ENCODE results near the gene USF3. TPM values are rescaled to one million over a fixed set of nuclear protein-coding genes. Genes with fewer than 3 reads are reported as not detected.

The USF3 gene
- total RNA-seq, 1 donor from 2014 or later: 18.3 TPM

DNA sequence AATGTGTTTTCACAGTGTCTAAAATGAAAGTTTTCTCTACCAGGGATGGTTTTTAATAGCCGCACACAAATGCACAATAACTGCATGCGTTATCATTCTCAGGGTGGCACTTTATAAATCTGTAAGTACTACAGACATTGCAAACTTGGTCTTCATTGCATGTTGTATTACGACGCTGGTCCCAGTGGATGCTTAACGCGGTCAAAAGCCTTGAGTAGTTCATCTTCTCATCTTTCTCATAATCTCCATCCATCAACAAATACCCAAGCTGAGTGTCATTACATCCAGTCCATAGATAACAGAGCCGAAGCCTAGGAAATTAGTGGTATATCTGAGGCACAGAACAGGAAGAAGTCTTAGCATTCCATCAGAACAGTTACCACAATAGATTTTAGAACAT is 72.6 kb downstream of the USF3 start:
- H3K4me3 Mint-ChIP-seq: no peak overlapping the region
- peaks cover 34% of the 10 kb centered on the region for H3K27me3 Mint-ChIP-seq (ENCODE audit: low read depth)
- no peak overlapping the region for H3K27ac Mint-ChIP-seq (ENCODE audit: unreplicated experiment)
- TF ChIP-seq, protein P1, sequence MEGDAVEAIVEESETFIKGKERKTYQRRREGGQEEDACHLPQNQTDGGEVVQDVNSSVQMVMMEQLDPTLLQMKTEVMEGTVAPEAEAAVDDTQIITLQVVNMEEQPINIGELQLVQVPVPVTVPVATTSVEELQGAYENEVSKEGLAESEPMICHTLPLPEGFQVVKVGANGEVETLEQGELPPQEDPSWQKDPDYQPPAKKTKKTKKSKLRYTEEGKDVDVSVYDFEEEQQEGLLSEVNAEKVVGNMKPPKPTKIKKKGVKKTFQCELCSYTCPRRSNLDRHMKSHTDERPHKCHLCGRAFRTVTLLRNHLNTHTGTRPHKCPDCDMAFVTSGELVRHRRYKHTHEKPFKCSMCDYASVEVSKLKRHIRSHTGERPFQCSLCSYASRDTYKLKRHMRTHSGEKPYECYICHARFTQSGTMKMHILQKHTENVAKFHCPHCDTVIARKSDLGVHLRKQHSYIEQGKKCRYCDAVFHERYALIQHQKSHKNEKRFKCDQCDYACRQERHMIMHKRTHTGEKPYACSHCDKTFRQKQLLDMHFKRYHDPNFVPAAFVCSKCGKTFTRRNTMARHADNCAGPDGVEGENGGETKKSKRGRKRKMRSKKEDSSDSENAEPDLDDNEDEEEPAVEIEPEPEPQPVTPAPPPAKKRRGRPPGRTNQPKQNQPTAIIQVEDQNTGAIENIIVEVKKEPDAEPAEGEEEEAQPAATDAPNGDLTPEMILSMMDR (conservative IDR thresholded peaks at IDR 0.05): no peak
- DNase-seq (ENCODE audit: low read depth, low spot score): no peak
- H3K9me3 Mint-ChIP-seq: no peaks in the 10 kb centered on the region
- H3K4me1 Mint-ChIP-seq: no peaks in the 10 kb centered on the region
- H3K36me3 Mint-ChIP-seq (ENCODE audit: low read depth): no peaks in the 10 kb centered on the region

DNA sequence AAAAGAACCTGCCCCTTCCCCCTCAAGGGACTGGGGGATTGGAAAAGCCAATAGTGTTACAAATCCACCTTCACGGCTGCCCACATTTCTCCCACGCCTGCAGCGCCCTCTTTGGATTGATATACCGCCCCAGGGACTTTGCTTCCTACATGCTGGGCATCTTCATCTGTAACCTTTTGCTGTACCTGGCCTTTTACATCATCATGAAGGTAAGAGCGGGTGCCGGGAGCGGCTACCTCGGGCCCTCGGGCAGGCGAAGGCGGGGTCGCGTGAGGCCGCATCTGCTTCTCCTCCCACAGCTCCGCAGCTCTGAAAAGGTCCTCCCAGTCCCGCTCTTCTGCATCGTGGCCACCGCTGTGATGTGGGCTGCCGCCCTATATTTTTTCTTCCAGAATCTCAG is 73.1 kb downstream of the USF3 start:
- DNase-seq (ENCODE audit: low read depth, low spot score): no peak
- no peaks in the 10 kb centered on the region for H3K36me3 Mint-ChIP-seq (ENCODE audit: low read depth)

DNA sequence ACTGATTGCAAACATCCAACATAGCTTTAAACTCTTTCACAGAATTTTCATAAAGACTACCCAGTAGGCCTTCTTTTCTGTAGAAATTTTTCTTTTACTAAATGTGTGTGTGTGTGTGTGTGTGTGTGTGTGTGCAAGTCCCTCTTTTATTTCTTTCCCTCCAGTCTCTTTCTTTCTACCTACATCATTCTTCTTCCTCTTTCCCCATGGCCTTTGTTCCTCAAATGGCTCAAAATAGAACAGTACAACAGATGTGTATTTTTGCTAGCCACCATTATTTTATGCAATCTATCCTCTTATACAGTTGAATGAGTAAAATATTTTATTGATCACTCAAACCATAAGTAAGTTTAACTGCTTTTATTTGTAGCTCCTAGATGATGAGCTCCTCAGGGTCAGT is 76.4 kb downstream of the USF3 start:
- Mint-ChIP-seq H3K27ac (ENCODE audit: unreplicated experiment) (no peak overlapping the region), H3K4me1 (no peaks in the 10 kb centered on the region), H3K4me3 (no peak overlapping the region), H3K27me3 (ENCODE audit: low read depth) (peaks cover 21% of the 10 kb centered on the region), H3K9me3 (no peaks in the 10 kb centered on the region), H3K36me3 (ENCODE audit: low read depth) (no peaks in the 10 kb centered on the region)
- TF ChIP-seq, protein P1 (conservative IDR thresholded peaks at IDR 0.05): no peak
- DNase-seq (ENCODE audit: low read depth, low spot score): no peak

More for the DNA sequence above, 73.1 kb downstream of the USF3 start:
- H3K9me3 Mint-ChIP-seq: no peaks in the 10 kb centered on the region
- peaks cover 34% of the 10 kb centered on the region for H3K27me3 Mint-ChIP-seq (ENCODE audit: low read depth)
- no peak overlapping the region for H3K4me3 Mint-ChIP-seq
- no peaks in the 10 kb centered on the region for H3K4me1 Mint-ChIP-seq
- H3K27ac Mint-ChIP-seq (ENCODE audit: unreplicated experiment): no peak overlapping the region
- TF ChIP-seq, protein P1 (conservative IDR thresholded peaks at IDR 0.05): no peak

DNA sequence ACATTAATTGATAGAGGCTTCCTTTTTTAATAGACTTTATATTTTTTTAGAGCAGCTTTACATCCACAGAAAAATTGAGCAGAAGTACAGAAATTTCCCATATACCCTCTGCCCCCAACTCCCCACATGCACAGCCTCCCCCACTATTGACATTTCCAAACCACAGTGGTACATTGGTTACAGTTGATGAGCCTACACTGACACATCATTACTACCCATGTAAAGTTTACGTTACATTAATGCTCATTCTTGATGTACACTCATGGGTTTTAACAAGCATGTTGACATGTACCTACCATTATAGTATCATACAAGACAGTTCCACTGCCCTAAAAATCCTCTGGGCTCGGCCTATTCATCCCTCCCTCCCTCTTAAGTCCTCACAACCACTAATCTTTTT is 78.7 kb downstream of the USF3 start:
- Mint-ChIP-seq H3K9me3 (no peaks in the 10 kb centered on the region), H3K27ac (ENCODE audit: unreplicated experiment) (no peak overlapping the region), H3K27me3 (ENCODE audit: low read depth) (peaks cover 3% of the 10 kb centered on the region), H3K36me3 (ENCODE audit: low read depth) (no peaks in the 10 kb centered on the region), H3K4me3 (no peak overlapping the region), H3K4me1 (no peaks in the 10 kb centered on the region)
- TF ChIP-seq, protein P1 (conservative IDR thresholded peaks at IDR 0.05): no peak
- DNase-seq (ENCODE audit: low read depth, low spot score): no peak

DNA sequence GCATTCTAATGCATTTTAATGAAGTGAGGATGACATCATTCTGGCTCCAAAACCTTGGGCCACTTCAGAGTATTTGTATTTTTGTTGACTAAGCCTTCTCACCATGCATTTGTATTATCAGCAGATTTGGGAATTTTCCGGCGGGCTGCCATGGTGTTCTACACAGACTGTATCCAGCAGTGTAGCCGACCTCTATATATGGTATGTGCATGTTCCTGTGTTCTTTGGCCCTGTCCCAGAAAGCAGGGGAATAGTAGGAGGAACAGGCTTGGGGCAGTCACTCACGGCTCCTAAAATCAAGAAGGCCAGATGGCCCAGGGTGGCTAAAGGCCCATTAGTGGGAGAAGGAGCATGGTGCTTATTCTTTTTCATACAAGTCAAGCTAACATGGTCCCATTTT is 80.5 kb downstream of the USF3 start:
- H3K27ac Mint-ChIP-seq (ENCODE audit: unreplicated experiment): no peak overlapping the region
- no peak for DNase-seq (ENCODE audit: low read depth, low spot score)
- no peaks in the 10 kb centered on the region for H3K4me1 Mint-ChIP-seq
- H3K4me3 Mint-ChIP-seq: no peak overlapping the region
- peaks cover 1% of the 10 kb centered on the region for H3K27me3 Mint-ChIP-seq (ENCODE audit: low read depth)
- no peaks in the 10 kb centered on the region for H3K36me3 Mint-ChIP-seq (ENCODE audit: low read depth)
- TF ChIP-seq, protein P1 (conservative IDR thresholded peaks at IDR 0.05): no peak
- peaks cover under 1% of the 10 kb centered on the region for H3K9me3 Mint-ChIP-seq

DNA sequence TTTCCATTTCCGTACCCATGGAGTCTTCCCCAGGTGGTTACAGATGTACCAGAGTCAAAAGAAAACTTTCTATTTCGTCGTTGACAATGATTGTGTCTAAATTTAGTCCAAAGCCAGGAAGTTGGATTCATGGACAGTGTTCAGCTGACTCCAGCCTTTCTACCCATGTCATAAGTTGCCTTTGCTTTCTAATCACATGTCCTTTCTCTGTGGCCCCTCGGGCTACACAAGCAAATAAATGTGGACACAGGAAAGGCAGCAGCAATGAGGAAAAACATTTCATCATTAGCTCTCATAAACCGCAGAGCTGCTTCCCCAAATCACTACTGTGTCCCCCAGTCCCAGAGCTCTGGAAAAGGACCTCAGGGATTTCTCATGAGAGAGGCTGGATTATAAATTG is 82.0 kb downstream of the USF3 start:
- Mint-ChIP-seq H3K27me3 (ENCODE audit: low read depth) (no peaks in the 10 kb centered on the region), H3K9me3 (peaks cover 2% of the 10 kb centered on the region), H3K4me1 (no peaks in the 10 kb centered on the region), H3K36me3 (ENCODE audit: low read depth) (no peaks in the 10 kb centered on the region), H3K4me3 (no peak overlapping the region), H3K27ac (ENCODE audit: unreplicated experiment) (no peak overlapping the region)
- TF ChIP-seq, protein P1 (conservative IDR thresholded peaks at IDR 0.05): no peak
- DNase-seq (ENCODE audit: low read depth, low spot score): no peak
